ENCODE results near the gene FICD.

The FICD gene

DNA sequence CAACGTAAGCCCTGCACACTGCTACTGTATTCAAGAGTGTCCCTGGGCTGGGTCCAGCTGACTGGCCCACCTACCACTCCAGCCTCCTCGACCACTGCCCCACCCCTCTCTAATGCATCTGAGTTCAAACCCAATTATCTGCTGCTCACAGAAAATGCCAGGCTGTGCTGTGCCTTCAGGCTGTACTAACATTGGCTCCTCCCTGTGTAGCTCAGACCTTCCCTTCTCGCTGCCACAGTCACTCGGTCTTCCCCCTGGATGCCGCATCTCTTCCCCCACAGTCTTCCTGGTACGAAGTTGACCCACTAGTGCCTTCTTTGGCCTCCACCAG, 12.1 kb downstream of the FICD start:
- Histone ChIP-seq H3K4me1 (peaks cover 9% of the 10 kb centered on the region), H3K9ac (no peak overlapping the region), H3K27me3 (no peaks in the 10 kb centered on the region), H3K9me3 (no peaks in the 10 kb centered on the region), H3K27ac (no peak overlapping the region), H3K36me3 (peaks cover 100% of the 10 kb centered on the region), H4K20me1 (peaks cover 97% of the 10 kb centered on the region), H3K4me3 (no peak overlapping the region), H3K4me2 (peak overlapping the region; percentile 13; the same call in 1 of the 2 replicates)
- no peak for TF ChIP-seq Cebpa-rat (IDR thresholded peaks at IDR 0.05)

- H3K4me2 ChIP-seq = no peak overlapping the region
- no peak overlapping the region for H3K27ac ChIP-seq
- no peak for TF ChIP-seq Cebpa-rat (IDR thresholded peaks at IDR 0.05)
- no peaks in the 10 kb centered on the region for H3K27me3 ChIP-seq
- peaks cover 90% of the 10 kb centered on the region for H4K20me1 ChIP-seq
- H3K4me1 ChIP-seq = peaks cover 9% of the 10 kb centered on the region
- peaks cover 99% of the 10 kb centered on the region for H3K36me3 ChIP-seq
- no peak overlapping the region for H3K9ac ChIP-seq
- no peak overlapping the region for H3K4me3 ChIP-seq
- H3K9me3 ChIP-seq = no peaks in the 10 kb centered on the region
These were observed 15.1 kb downstream of the FICD start for GRCh38 chr12:108530161-108530560.

DNA sequence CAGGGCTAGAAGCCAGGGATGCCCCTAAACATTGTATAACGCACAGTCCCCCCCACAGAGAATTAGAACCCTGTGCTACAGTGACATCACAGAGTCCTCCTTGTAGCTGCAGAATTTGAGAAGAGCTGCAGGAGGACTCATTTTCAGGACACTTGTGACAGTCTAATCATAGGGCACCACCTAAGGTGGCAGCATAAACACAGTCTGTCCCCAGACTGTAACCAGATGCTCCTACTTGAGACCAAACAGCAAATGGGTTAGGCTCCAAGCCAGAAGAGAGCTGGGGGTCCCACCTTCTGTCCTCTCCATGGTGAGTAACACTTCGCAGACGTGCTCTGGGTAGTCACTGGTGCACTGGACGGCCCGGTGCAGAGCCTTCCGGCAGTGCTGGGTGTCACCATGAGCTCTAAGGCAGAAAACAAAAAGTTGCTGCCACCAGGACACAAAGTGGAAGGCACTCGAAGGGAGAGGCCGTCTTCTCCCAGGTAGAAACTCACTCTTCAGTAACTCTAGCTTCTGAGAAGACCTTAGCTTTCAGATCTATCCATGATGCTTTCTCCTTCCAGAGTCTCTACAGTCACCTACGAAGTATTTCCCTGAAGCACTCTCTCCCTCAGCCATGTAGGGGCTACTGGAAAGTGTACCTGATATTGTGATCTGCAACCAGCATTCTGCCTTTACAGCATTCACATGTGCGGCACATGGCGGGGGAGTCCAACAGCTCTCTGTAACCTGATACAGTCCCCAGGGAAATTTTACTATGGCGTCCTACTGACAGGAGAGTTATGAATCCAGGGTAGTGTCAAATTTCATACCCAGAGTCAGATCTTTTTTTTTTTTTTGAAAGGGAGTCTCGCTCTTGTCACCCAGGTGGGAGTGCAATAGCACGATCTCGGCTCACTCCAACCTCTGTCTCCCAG, 17.1 kb downstream of the FICD start:
- Histone ChIP-seq H3K9ac (no peak overlapping the region), H3K4me3 (no peak overlapping the region), H3K27me3 (no peaks in the 10 kb centered on the region), H3K27ac (no peak overlapping the region), H3K36me3 (peaks cover 99% of the 10 kb centered on the region), H3K9me3 (no peaks in the 10 kb centered on the region), H3K4me2 (no peak overlapping the region), H4K20me1 (peaks cover 89% of the 10 kb centered on the region), H3K4me1 (peaks cover 6% of the 10 kb centered on the region)
- no peak for TF ChIP-seq Cebpa-rat (IDR thresholded peaks at IDR 0.05)

DNA sequence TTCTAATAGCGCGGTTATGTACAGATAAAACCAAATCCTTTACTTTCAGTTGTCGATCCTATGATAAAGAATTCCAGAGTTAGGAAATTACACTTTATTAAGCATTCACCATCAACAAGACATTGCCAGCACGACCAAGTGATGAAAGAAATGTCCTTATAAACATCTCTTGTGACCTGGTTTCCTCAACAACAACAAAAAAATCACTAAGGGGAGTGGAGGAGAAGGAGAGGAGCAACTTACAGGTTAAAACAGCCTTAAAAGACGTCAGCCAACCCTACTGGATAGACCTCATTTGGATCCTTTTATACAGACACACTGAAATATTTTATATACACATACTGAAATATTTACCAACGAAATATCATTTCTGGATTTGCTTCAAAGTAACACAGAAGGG, 23.1 kb downstream of the FICD start:
- Histone ChIP-seq H3K36me3 (peaks cover 98% of the 10 kb centered on the region), H3K9me3 (no peaks in the 10 kb centered on the region)
- TF ChIP-seq Cebpa-rat (IDR thresholded peaks at IDR 0.05) = no peak

GRCh38 chr12:108538616-108539195, 23.6 kb downstream of the FICD start:
- Histone ChIP-seq H3K4me2 (no peak overlapping the region), H3K4me1 (no peaks in the 10 kb centered on the region), H3K36me3 (peaks cover 98% of the 10 kb centered on the region), H4K20me1 (peaks cover 94% of the 10 kb centered on the region), H3K9me3 (no peaks in the 10 kb centered on the region), H3K9ac (no peak overlapping the region), H3K27me3 (no peaks in the 10 kb centered on the region), H3K4me3 (no peak overlapping the region), H3K27ac (no peak overlapping the region)
- TF ChIP-seq Cebpa-rat (IDR thresholded peaks at IDR 0.05) = no peak

More for the DNA sequence above, 23.1 kb downstream of the FICD start:
- H3K27ac ChIP-seq = no peak overlapping the region
- peaks cover 93% of the 10 kb centered on the region for H4K20me1 ChIP-seq
- H3K27me3 ChIP-seq = no peaks in the 10 kb centered on the region
- no peak overlapping the region for H3K4me2 ChIP-seq
- no peaks in the 10 kb centered on the region for H3K4me1 ChIP-seq
- no peak overlapping the region for H3K4me3 ChIP-seq
- no peak overlapping the region for H3K9ac ChIP-seq

- TF ChIP-seq Cebpa-rat (IDR thresholded peaks at IDR 0.05) = no peak
- no peaks in the 10 kb centered on the region for H3K9me3 ChIP-seq
- H3K4me1 ChIP-seq = no peaks in the 10 kb centered on the region
- no peak overlapping the region for H3K27ac ChIP-seq
- H3K36me3 ChIP-seq = peaks cover 99% of the 10 kb centered on the region
- H4K20me1 ChIP-seq = peaks cover 98% of the 10 kb centered on the region
- no peak overlapping the region for H3K4me3 ChIP-seq
- no peaks in the 10 kb centered on the region for H3K27me3 ChIP-seq
- H3K9ac ChIP-seq = no peak overlapping the region
- no peak overlapping the region for H3K4me2 ChIP-seq
These were observed 27.2 kb downstream of the FICD start for GRCh38 chr12:108542320-108542719.

DNA sequence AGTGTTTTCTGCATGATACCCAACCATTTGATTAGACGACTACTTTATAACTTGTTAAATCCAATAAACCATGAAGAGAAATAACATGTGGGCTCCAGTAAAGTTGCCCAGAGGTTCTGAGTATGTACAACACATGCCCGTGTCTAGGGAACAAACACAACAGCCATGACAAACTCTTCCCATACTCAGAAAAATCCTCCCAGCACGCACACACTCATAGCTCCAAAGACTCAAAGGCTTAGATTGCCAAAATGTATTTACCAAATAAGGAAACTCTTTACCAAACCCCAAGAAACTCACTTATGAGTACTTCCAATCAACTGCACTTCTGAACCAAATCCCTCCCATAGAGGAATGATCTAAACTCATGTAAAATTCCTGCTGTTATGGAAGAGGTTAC, 28.6 kb downstream of the FICD start:
- Histone ChIP-seq H3K27me3 (no peaks in the 10 kb centered on the region), H4K20me1 (peaks cover 98% of the 10 kb centered on the region), H3K9ac (no peak overlapping the region), H3K27ac (no peak overlapping the region), H3K36me3 (peaks cover 99% of the 10 kb centered on the region), H3K4me1 (no peaks in the 10 kb centered on the region), H3K4me2 (no peak overlapping the region), H3K4me3 (no peak overlapping the region), H3K9me3 (no peaks in the 10 kb centered on the region)
- no peak for TF ChIP-seq Cebpa-rat (IDR thresholded peaks at IDR 0.05)

- H3K4me2 ChIP-seq = no peak overlapping the region
- H3K27me3 ChIP-seq = no peaks in the 10 kb centered on the region
- H3K4me3 ChIP-seq = no peak overlapping the region
- no peak overlapping the region for H3K27ac ChIP-seq
- H3K36me3 ChIP-seq = peaks cover 71% of the 10 kb centered on the region
- TF ChIP-seq Cebpa-rat (IDR thresholded peaks at IDR 0.05) = no peak
- no peaks in the 10 kb centered on the region for H3K9me3 ChIP-seq
- H3K4me1 ChIP-seq = peaks cover 12% of the 10 kb centered on the region; the same call in 1 of the 2 replicates
- H3K9ac ChIP-seq = no peak overlapping the region
- H4K20me1 ChIP-seq = peaks cover 98% of the 10 kb centered on the region
These were observed 32.6 kb downstream of the FICD start for GRCh38 chr12:108547686-108548085.

DNA sequence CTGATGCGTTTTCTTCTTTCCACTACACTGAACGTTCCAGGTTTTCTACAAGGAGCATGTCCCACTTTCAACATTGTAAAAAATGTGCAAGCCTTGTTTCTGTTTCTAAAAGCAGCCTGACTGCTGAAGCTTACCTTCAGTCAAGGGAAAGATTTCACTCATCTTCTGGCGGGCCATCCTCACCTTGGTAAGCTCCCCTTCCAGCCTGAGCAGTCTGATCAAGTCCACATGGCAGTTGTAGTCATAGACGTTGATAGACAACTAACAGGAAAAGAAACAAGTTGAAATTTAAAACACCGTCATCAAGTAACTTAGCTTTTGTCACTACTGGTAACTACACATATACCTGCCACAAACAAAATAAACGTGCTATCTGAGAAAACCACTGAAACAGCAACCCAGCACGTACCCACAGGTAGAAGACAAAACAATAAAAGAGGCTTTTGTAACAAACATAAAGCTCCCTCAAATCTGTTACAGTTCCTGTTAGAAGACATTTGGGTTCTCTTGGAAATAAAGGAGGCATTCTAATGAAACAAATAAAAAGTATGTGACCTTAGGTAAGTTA, 34.0 kb downstream of the FICD start:
- H3K9me3 ChIP-seq = no peaks in the 10 kb centered on the region
- H3K27me3 ChIP-seq = no peaks in the 10 kb centered on the region
- H3K4me1 ChIP-seq = peaks cover 12% of the 10 kb centered on the region; the same call in 1 of the 2 replicates
- H3K9ac ChIP-seq = no peak overlapping the region
- no peak overlapping the region for H3K4me3 ChIP-seq
- no peak for TF ChIP-seq Cebpa-rat (IDR thresholded peaks at IDR 0.05)
- H3K36me3 ChIP-seq = peaks cover 64% of the 10 kb centered on the region
- H3K27ac ChIP-seq = no peak overlapping the region
- peaks cover 98% of the 10 kb centered on the region for H4K20me1 ChIP-seq
- no peak overlapping the region for H3K4me2 ChIP-seq

DNA sequence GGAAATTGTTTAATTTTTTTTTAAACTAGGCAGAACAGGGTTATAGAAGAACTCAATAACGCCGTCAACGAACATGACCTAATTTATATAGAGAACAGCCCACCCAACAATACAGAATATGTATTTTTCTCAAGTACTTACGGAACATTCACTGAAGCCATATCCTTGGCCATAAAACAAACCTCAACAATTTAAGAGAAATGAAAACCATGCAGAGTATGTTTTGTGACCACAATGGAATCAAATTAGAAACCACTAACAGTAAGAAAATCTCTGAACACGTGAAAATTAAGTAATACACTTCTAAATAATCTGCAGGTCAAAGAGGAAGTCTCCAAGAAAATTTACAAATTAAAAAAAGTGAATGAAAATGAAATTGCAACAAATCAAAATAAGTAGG, 36.5 kb downstream of the FICD start:
- peaks cover 98% of the 10 kb centered on the region for H4K20me1 ChIP-seq
- 0 out of 2 replicates have a peak overlapping the region, but pooled peaks have one; percentile 28 for H3K4me2 ChIP-seq
- peaks cover 53% of the 10 kb centered on the region for H3K36me3 ChIP-seq

More for the DNA sequence above, 36.5 kb downstream of the FICD start:
- no peak overlapping the region for H3K9ac ChIP-seq
- no peak for TF ChIP-seq Cebpa-rat (IDR thresholded peaks at IDR 0.05)
- H3K27me3 ChIP-seq = no peaks in the 10 kb centered on the region
- H3K4me3 ChIP-seq = no peak overlapping the region
- H3K9me3 ChIP-seq = no peaks in the 10 kb centered on the region
- H3K4me1 ChIP-seq = peaks cover 12% of the 10 kb centered on the region; the same call in 1 of the 2 replicates
- no peak overlapping the region for H3K27ac ChIP-seq
